ENCODE data around the gene CSF2RB.

CSF2RB gene

DNA sequence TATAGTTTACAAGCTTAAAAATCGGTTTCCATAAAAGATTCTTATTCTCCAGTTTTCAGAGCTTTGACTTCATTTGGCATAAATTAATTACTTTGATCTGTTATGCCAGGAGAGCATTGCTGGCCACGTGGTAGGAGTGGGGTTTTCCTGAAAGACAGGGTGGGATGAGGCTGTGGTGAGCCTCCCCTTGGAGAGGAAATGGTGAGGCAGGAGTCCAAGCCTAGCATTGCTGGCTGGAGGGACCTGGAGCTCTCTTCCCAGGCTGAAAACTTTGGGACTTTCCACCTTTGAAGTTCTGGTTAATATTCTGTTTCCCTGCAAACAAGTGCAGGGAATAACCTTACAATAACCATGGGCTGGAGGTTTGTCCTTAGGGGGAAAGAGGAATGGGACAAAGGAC, 21.1 kb upstream of the CSF2RB start:
- DNase-seq, result no peak

DNA sequence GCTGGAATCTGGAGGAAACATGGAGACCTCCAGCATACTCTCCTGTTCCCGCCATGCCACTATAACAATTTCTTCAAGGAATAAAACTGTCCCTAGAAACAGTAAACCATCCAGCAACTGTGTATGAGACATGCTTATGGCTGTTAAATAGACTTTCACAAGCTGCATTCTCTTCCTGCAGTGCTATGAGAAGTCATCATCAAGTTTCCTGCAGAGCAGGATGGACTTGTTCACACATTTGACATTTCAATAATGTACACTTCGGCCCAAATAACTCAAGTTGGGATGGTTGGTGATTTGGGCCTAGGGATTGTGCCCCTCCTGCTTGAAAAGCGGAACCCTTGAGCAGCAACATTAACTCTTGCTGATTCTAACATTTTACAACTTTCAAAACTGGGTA, 20.2 kb upstream of the CSF2RB start:
- no peak for DNase-seq

DNA sequence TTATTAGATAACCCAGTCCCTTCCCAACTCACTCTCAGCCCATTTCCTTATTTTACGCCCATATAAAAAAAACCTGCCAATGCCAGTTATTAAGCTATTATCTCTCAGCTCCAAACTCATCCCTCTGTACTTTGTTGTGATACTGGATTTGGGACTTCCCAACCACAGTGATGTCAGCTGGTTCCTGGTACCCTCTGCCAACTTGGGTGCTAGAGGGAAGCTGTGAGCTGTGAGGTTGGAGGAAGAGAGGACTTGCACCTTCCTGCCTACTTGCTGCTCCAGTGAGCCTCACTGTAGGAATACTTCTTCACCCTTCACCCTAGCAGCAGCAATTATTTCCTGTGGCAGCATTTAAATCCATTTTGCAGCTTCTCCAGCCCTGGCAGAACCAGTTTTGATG, 19.2 kb upstream of the CSF2RB start:
- DNase-seq, result no peak

DNA sequence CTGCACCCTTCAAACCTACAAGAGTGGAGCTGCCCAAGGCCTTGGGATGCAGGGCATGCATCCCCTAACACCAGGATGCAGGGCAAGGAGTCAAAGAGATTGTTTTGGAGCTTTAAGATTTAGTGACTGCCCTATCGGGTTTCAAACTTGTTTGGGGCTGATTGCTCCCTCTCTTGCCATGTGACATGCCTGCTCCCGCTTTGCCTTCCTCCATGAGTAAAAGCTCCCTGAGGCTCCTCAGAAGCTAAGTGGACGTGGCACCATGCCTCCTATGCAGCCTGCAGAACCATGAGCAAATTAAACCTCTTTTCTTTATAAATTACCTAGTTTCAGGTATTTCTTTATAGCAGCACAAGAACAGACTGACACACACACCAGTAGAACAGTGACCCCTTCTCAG, 15.8 kb upstream of the CSF2RB start:
- no peak for DNase-seq

DNA sequence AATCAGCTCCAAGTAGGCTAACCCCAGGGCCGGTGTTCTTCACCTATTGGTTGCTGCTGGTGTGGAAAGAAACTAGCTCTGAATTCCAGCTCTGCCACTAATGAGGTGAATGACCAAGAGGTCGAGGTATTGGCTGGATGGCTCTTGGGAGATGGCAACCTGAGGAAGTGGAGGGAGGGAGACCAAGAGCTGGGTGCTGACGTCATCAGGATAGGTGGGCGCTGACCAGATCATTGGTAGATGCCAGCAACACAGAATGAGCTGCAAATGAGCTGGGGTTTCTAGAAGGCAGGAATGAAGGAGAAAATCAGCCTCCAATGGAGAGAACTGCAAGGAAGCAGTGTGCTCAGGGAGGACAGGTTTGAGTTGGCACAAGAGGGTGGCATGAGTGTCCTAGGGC, 14.7 kb upstream of the CSF2RB start:
- no peak for DNase-seq

DNA sequence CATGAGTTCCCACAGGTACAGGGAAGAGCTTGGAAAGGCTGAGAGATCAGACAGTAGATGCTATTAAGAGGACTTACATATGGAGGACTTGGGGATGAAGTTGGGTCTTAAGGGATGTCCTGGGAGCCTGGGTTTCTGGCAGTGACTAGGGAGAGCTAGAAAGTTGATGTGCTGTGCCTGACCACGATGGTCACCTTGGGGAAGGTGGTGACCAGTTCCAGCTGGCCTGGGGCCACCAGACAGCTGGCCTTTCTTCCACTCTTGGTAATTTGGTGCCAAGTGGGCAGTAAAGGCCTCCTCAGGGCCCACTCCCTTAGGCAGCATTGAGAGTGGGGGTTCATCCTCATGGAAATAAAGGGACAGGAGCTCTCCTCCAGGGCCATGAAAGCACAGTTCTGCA, 13.9 kb upstream of the CSF2RB start:
- no peak for DNase-seq

DNA sequence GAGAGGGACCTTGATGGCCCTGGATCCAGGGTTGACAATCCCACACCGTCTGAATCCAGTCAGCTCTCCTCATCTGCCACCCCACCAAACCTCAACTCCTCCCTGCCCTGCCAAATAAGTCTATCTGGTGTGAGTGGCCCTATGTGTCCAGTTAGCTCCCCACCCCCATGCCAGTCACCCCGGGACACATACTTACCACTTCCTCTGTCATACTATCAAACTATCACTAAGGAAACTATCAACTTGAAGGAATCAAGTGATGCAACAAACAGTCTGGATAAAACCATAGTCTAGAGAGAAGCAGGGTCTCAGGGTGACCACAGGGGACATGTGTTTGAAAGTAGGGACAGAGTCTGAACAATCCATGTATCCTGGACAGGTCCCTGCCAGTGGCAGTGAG, 13.2 kb upstream of the CSF2RB start:
- DNase-seq, result peak; percentile 95

DNA sequence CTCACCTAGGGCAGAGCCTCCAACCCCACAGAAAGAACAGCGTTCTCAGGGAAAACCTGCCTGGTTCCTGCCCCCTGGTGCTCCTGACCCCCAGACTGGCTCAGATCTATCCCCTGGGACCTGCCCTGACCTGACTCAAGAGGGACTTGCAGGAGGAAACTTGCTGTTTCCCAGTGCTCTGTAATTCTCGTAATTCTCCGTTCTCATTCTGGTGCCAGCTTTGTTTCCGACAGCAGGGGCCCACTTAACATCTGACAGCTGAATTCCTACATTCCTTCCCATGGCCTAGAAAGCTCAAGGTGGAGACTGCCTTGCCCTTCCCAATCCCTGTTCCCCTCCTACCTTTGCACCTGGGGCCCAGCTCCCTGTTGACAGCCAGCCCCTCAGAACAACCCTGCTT, 12.5 kb upstream of the CSF2RB start:
- DNase-seq, result no peak

DNA sequence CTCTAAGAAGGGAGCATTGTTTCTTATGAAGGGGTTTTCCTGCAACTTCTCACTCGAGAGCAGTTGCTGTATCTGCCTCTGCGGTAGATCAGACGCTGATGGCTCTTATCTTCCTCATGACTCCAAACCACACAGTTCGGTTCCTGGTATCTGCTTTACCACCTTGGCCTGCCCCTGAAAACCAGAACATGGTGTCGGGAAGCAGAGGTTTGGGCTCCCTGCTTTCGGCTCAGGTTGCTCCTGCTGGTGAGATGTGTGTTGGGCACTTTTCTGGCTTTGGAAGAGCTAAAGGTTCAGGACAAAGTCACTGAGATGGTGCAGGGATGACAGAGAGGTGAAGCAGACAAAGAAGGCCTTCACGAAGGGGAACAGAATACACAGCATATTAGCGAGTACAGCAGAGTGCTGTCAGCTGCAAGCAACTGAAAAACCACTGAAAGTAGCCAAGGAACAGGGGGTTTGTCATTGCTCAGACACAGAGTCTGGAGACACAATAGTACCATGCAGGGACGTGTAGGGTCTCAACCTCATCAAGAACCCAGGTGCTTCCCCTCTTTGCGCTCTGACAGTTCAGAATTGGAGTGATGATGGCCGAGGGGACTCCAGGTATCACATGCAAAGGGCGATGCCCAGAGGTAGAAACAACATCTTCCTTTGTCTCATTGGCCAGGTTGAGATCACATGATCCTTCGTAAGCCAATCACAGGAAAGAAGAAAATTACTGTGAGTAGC, 11.9 kb upstream of the CSF2RB start:
- peak; percentile 97 for DNase-seq

DNA sequence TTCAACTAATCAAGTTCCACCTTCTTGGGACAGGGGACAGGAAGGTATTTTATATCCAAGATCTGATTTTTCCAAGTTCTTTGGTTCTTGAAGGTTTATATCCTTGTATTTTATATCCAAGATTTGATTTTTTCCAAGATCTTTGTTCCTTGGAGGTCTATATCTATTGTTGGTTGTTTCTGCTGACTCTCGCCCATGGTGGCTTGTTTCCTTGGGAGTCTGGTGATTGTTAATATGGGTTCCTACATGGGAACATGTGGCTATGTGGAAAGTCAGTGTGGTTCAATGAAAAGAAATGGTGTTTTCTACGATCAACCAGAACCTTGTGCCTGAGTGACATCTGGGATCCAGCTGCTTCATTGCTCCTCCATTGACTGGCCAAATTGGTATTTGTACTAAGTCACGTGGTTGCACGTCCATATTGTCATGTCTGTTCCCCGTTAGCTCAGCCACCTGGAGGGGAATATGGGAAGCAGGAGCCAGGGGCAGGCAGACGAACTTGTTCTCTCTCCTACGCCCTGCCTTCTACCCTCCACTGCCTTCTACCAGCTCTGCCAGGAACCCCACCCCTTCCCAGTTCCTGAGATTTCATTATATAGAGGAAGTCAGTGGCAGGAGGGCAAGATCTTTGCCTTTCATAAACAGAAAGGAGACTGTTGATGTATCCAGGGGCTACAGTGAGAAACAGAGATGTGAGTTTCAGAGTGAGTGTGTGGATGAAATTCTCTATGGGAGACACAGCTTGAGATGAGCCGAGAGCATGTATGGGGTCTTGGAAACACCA, 11.1 kb upstream of the CSF2RB start:
- DNase-seq, result peak; percentile 50

DNA sequence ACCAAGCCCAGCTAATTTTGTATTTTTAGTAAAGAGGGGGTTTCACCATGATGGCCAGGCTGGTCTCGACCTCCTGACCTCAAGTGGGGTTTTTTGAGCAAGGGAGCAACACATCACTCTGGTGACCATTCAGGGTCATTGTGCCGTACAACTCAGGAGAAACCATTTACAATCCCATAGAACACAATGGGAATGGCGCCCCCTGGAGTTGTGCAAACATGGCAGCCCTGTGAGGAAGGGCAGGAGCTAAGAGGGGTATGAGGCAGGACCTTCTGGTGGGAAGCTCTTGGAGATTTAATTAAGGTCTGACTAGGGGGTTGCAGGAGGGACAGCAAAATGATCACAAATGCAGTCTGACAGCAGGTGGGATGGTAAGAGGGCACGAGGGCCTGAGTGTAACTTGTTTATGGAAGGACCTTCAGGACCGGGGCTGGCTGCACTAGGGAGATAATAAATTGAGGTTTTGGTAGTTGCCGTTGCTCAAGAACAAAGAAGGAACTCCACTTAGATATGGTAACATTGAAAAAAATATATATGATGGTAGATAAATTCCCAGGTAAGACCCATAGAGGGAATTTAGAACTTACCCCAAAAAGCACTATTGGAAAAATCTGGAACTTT, 9.1 kb upstream of the CSF2RB start:
- DNase-seq, result peak; percentile 96

DNA sequence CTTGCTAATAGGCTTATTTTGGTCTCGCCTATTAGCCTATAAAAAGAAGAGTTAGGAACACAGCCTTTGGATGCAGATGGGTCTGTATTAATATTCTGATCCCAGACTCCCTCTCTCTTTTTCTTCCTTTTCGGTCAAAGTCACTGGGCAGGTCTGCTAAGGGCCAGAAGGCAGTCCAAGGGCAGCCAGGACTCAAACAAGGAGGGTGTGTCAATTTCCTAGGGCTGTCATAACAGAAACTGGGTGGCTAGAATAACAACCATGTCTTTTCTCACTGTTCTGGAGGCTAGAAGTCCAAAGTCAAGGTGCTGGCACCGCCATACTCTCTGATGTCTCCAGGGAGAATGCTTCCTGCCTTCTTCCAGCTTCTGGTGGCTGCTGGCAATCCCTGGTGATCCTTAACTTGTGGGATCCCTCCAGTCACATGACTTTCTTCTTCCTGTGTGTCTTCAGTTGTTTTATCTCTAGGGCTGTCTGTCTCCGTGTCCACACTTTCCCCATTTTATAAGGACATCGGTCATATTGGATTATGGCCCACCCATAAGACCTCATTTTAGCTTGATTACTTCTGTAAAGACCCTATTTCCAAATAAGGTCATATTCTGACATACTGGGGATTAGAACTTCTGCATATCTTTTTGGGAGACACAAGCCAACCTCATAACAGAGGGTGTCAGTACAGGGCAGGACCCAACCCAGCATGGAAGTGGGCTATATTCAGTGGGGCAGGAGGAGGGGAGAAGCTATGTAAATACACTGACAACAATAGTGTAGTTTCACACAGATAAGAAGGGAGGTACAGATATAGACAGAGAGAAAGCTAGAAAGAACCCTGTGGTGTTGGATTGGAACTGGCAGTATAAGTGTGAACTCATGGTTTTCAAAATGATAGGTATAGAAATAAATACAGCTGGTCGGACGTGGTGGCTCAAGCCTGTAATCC, 5.9 kb upstream of the CSF2RB start:
- peak; percentile 68 for DNase-seq

DNA sequence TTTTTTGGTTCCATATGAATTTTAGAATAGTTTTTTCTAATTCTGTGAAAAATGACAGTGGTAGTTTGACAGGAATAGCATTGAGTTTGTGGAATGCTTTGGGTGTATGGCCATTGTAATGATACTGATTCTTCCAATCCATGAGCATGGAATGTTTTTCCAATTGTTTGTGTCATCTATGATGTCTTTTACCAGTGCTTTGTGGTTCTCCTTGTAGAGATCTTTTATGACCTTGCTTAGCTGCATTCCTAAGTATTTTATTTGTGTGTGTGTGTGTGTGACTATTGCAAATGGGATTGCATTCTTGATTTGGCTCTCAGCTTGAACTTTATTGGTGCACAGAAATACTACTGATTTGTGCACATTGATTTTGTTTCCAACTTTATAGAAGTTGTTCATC, 3.0 kb upstream of the CSF2RB start:
- no peak for DNase-seq

DNA sequence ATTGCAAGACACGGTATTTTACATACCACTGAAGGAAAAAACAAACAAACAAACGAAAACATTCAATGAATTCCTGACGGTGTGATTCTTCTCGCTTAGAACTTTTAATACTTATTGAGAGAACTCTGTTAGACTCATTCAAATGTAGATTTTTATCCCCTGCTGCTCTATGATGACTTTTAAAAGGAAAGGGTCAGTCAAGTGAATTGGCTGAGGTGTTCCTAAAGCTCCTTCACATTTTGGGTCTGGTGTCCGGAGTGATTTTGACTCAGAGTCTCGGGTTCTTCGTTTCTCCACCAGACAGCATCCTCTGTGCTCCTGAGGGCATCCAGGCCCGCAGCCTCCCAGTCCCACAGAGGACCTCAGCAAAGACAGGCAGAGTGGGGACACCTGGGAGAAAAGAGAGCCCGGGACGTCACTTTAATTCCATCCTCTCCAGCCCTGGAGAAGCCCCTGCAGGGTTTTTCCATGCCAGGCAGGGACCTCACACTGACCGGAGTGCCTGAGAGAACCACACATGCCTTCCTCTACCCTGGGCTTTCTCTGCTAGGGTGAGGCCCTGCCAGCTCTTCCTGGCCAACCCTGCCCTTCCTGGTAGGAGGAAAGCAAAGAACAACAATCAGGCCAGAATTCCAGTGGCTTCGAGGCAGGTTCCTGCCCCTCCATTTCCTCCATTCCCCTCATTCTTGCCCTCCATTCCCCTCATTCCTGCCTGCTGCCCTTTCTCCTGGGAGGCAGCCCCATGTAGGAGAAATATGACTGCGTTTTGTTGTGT, 1.4 kb upstream of the CSF2RB start:
- DNase-seq, result no peak

DNA sequence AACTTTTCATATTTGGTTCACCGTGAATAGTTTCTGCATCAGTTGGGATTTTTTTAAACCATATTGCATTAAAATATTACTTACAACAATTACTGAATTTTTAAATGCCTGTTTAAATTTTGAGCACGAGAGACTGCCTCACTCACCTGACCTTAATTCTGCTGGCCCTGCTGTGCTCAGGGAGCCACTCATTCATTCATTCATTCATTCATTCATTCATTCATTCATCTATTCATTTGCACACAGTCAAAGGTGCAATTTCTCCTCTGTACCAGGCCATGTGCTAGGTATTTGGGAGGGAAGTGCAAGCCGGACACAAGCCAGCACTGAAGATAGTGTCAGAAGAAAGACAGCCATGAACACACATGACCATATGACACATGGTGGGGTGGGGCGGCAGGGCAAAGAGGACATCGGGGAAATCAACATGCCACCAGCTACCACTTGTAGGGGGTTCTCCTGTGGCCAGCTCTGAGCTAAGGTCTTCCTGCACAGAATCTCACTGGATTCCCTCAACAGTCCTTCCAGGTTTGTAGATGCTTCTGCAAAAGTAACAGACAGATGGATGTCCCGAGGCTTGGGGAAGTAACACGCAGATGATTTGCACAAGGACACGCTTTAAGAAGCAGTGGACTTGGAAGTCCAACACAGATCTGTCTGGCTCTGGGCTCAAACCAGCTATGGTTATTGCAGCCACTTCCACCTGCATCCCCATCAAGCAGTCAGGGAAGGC, 568 bp upstream of the CSF2RB start:
- DNase-seq, result no peak

DNA sequence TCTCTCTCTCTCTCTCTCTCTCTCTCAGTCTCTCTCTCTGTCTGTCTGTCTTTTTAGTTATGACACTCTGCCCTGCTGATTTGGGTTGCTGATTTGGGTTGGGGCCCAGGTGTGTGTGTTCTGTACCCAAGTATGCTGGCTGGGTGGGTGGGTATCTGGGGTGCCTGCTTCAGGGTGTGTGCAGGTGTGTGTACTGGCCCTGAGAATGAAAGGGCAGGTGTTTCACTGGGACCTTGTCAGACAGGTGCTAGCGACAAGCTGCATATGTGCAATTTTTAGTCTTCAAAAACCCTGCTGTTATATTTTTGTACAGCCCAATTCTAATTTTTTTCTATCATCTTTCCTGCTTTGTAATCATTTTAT, 943 bp downstream of the CSF2RB start:
- no peak for DNase-seq

DNA sequence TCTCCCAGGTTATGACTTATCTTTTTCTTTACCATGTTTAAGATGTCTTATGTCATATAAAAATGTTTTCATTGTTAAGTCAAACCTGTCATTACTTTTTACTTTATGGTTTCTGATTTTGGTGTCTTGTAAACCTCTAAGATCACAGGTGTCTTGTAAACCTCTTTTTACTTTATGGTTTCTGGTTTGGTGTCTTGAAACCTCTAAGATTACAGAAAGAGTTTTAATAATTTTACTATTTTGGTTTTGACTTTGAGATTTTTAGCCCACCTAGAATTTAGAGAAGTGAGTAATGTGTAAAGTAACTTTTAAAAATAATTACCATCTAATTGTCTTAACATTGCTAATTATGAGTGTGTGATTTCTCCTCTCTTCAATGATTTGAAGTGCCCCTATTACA, 2.6 kb downstream of the CSF2RB start:
- no peak for DNase-seq

DNA sequence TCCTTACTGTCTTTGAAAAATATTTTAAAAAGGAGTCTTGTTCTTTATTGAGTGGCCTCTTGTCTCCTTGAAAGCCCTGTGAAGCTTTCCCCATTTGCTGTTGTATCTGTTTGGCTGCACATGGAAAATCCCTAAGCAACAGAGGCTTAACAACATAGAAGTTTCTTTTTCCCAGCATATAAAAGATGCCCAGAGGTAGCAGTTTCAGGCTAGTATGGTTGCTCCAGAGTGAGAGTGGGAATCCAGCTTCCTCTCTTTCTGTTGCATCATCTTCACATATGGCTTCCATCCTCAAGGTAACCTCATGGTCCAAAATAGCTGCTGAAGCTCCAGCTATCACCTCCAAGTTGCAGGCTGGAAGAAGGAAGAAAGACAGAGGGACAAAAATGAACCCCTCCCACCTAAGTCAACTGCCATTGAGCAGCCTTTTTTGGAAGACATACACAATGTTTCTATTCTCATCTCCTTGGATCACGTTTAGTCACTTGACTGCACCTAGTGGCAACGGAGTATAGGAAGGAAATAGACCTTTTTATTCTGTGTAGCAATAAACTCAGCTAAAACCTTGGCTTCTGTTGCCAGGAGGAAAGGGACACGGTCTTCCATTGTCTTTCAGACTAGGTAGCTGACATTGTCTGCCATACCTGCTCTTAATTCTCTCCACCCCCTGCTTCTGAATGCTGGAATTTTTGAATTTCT, 5.3 kb downstream of the CSF2RB start:
- peak; percentile 59 for DNase-seq

DNA sequence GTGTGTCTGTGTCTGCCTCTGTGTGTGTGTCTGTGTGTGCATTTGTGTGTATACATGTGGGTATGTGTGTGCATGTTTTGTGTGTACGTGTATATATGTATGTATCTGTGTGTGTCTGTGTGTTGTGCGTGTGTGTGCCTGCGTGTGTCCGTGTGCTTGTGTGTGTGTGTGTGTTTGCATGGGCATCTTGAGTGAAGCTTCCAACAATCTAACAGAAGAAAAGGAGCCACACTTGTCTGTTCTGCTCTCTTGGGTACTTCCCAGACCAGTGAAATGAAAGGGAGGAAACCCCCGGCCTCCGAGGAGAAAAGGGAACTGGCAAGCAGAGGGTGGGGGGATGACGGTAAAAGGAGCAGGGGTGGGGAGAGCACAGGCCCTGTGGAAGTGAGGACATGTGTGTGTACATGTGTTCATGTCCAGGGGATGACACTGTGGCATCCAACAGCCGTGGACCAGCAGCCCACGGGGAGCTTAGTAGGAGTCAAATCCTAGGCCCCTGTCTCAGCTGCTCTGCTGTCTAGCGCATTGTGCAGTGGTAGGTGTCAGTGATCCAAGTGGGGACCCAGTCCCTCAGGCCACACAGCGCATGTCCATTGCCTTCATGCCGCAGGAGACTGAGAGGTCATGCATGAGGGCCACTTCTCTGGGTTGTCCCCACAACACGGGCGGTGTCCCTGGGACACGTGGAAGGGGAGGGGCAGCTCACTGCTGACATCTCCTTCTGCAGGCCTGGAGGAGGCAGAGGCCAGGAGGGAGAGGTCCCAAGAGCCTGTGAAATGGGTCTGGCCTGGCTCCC, 8.1 kb downstream of the CSF2RB start:
- peak; percentile 76 for DNase-seq

DNA sequence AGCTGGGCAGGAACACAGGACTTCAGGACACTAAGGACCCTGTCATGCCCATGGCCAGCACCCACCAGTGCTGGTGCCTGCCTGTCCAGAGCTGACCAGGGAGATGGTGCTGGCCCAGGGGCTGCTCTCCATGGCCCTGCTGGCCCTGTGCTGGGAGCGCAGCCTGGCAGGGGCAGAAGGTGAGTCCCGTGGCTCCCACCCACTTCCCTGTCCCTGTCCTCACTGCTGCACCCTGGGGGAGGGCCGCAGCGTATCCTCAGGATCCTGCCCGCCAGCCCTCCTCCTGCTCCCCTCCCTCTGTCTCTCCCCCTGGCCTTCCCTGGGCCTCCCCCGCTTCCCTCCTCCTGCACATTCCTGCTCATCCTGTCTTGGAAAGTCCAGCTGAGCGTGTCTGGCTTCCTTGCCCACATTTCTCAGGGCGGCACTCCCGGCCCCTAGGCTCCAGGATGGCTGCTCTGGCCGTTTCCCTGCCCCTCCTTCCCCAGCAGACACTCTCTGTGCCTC, 8.7 kb downstream of the CSF2RB start:
- no peak for DNase-seq

All from hematopoietic multipotent progenitor cell treated with erythropoietin and hydrocortisone succinate and interleukin-3 and kit ligand, for 4 days (in vitro differentiated cells).